Measurements from ENCODE around the gene UNC13B.

The UNC13B gene

DNA sequence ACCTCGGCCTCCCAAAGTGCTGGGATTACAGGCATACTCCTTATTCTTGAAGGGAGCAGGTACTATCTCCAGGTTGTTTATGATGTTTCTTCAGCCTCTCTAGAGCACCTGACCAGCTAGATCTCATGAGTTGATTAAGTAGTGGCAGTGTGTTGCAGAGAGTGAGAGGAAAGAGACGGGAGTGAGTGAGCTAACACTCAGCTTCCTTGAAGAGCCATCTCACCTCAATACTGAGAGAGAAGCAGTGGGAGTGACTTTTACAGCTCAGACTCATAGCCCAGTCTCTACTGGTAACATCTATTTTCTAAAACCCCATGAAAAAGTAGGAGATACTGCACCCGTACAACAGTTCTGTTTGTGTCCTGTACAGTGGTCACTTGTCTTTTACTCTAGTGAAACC lies 284.2 kb downstream of the UNC13B start:
- DNase-seq = no peak

DNA sequence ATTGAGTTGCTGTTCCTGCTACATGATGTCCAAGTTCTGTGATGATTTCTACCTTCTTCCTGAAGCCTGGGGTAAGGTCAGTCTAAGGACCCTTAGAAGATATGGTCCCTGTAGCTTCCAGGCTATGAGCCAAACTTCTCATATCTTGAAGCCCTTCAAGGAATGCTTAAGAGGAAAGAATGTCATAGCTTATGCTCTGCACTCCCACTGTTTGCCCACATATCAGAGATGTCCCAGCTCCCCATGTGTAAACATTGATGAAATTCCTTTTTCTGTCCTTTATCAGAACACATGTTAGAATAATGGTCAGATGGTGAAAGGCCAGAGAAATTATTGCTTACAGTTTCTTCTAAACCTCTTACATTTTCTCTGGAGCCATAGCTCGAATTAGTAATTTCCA lies 286.7 kb downstream of the UNC13B start:
- DNase-seq = peak; percentile 57

DNA sequence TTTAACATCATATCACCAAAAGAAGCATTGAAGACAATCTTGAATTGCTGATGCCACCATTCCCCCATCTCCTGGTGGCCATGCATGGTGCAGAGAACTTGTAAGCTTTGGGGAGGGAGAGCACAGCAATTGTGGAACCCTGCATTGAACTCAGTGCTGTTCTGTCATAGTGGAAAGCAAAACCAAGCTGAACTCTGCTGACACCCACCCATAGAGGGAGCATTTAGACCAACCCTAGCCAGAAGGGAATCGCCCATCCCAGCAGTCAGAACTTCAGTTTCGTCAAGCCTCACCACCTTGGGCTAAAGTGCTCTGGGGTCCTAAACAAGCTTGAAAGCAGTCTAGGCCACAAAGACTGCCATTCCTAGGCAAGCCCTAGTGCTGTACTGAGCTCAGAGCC lies 290.7 kb downstream of the UNC13B start:
- DNase-seq = no peak

DNA sequence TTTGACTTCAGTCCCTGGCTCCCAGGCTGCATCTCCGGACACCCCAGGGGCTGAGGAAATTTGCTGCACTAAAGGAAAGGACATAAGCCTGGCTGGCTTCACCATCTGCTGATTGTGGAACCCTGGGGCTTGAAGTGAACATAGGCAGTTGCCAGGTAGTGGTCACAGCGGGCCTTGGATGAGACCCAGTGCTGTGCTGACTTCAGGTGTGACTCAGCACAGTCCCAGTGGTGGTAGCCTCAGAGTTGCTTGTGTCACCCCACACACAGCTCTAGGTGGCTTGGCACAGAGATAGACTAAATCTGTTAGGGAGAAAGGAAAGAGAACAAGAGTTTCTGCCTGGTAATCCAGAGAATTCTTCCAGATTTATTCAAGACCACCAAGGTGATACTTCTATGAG lies 292.0 kb downstream of the UNC13B start:
- no peak for DNase-seq
